Natural killer cell (primary cell): ENCODE results near the gene MGAT1. TPM values are rescaled to one million over a fixed set of nuclear protein-coding genes. Genes with fewer than 3 reads are reported as not detected.

ENCODE experiments used
- ATAC-seq, 3 donors: fragments of 150-1000 bp in 2 of 3; fragments of 200-7000 bp in 1 of 3; cut with Tn5 transposase; 1 replicate in 1 of 3; 2 replicates in 2 of 3; pipeline ENCODE4 v1.10.0; 2021; ENCODE audit warnings: mild to moderate bottlenecking in 2 of 3, moderate library complexity in 2 of 3
- DNase-seq, 2 donors: peaks; one replicate each; pipeline versions ENCODE4 v3.0.0 to v3.0.0-alpha.2; 2013 to 2021; ENCODE audit warnings: mixed read lengths in 1 of 2
- H3K27ac ChIP-seq: one replicate; pipeline ENCODE4 v1.5.1; 2013; ENCODE audit warnings: mild to moderate bottlenecking, low read length
- H3K27me3 ChIP-seq: one replicate; pipeline ENCODE4 v1.6.1; 2013; ENCODE audit warnings: low read length; ENCODE audit not compliant: control insufficient read depth, insufficient read depth
- H3K36me3 ChIP-seq: one replicate; pipeline ENCODE4 v1.6.1; 2013; ENCODE audit warnings: low read length; ENCODE audit not compliant: control insufficient read depth, insufficient read depth
- H3K4me1 ChIP-seq: one replicate; pipeline ENCODE4 v1.6.1; 2013; ENCODE audit warnings: low read length; ENCODE audit not compliant: control insufficient read depth, insufficient read depth
- H3K4me3 ChIP-seq: one replicate; pipeline ENCODE4 v1.5.1; 2013; ENCODE audit warnings: low read length
- H3K9me3 ChIP-seq: one replicate; pipeline ENCODE4 v1.6.1; 2013; ENCODE audit warnings: low read length; ENCODE audit not compliant: control insufficient read depth, insufficient read depth
- H3K27ac Mint-ChIP-seq, 2 donors: one replicate each; pipeline ENCODE4 v1.8.0; 2022; ENCODE audit warnings: mild to moderate bottlenecking in 2 of 2, mixed read lengths in 2 of 2, moderate library complexity in 1 of 2
- H3K27me3 Mint-ChIP-seq, 2 donors: one replicate each; pipeline ENCODE4 v1.8.0; 2022; ENCODE audit warnings: low read depth in 2 of 2, mixed read lengths in 2 of 2
- H3K36me3 Mint-ChIP-seq: one replicate; pipeline ENCODE4 v1.8.0; 2022; ENCODE audit warnings: mixed read lengths
- H3K4me1 Mint-ChIP-seq, 2 donors: one replicate each; pipeline ENCODE4 v1.8.0; 2022; ENCODE audit warnings: mixed read lengths in 2 of 2
- H3K4me3 Mint-ChIP-seq: one replicate; pipeline ENCODE4 v1.8.0; 2022; ENCODE audit warnings: mild to moderate bottlenecking, moderate library complexity, mixed read lengths
- H3K9me3 Mint-ChIP-seq, 2 donors: one replicate each; pipeline ENCODE4 v1.8.0; 2022; ENCODE audit warnings: mixed read lengths in 2 of 2
- CTCF ChIP-seq: fragments of 200-600 bp; IDR thresholded peaks from one replicate; pipeline ENCODE4 v1.8.0; 2022; ENCODE audit warnings: antibody characterized with exemption
- WGBS: methylation state at CpG from one replicate; pipeline ENCODE4 v1.1.7; 2013; ENCODE audit warnings: missing lambda C conversion rate; ENCODE audit not compliant: insufficient coverage; 5-methylcytosine and 5-hydroxymethylcytosine counted together
- intact Hi-C: fragments of 100-400 bp; cut with micrococcal nuclease; formaldehyde crosslinking; loops from one replicate; pipeline ENCODE4 v1.14.2; 2022
- total RNA-seq, 4 donors: library from RNA; stranded (reverse); fragments of 120-200 nt in 1 of 4; gene quantifications; one replicate each; pipeline versions ENCODE4 v1.2.3 to v1.2.4, GENCODE V29; 2013 to 2022

The MGAT1 gene
- total RNA-seq, 3 donors from 2014 or later (not counting 1 experiment from before 2014, with no cell fraction given), result 105 to 149 (median 130) TPM

- ATAC-seq (peak; percentile 18 to 30 (median 25)), DNase-seq (no peak)
- no peaks in the 10 kb centered on the region for H3K36me3 Mint-ChIP-seq
- H3K27ac Mint-ChIP-seq, result peak overlapping the region; percentile 75 to 83
- no peaks in the 10 kb centered on the region for H3K27me3 Mint-ChIP-seq
- peaks cover 78% of the 10 kb centered on the region for H3K4me1 ChIP-seq
- WGBS, result 57% methylated on average over 5 of the region's 6 CpGs
- H3K27ac ChIP-seq, result peak overlapping the region; percentile 12
- H3K9me3 ChIP-seq, result no peaks in the 10 kb centered on the region
- H3K4me1 Mint-ChIP-seq, result peaks cover 81 to 87% of the 10 kb centered on the region in 2 donors
- no peak for TF ChIP-seq CTCF
- H3K9me3 Mint-ChIP-seq, result no peaks in the 10 kb centered on the region
- peaks cover 10% of the 10 kb centered on the region for H3K36me3 ChIP-seq
- H3K4me3 ChIP-seq, result no peak overlapping the region
- intact Hi-C loops, result loop anchor here (5.0 to 10.0 kb wide), 4 partner anchors 32 to 462 kb away; partner anchors contain the start of genes TRIM41 and TRIM52
- H3K27me3 ChIP-seq, result no peaks in the 10 kb centered on the region
- H3K4me3 Mint-ChIP-seq, result peak overlapping the region; percentile 32
These were observed 2.5 kb downstream of the MGAT1 start for GRCh38 chr5:180799902-180800801.

- WGBS, result 79% methylated on average over 4 of the region's 4 CpGs
- no peak for ATAC-seq
- Mint-ChIP-seq H3K4me3 (peak overlapping the region; percentile 32), H3K4me1 (peaks cover 81 to 87% of the 10 kb centered on the region in 2 donors), H3K27me3 (no peaks in the 10 kb centered on the region), H3K9me3 (no peaks in the 10 kb centered on the region), H3K36me3 (no peaks in the 10 kb centered on the region), H3K27ac (peak overlapping the region; percentile 75 to 83)
- Histone ChIP-seq H3K27ac (no peak overlapping the region), H3K4me1 (peaks cover 71% of the 10 kb centered on the region), H3K27me3 (no peaks in the 10 kb centered on the region), H3K9me3 (no peaks in the 10 kb centered on the region), H3K4me3 (no peak overlapping the region), H3K36me3 (peaks cover 17% of the 10 kb centered on the region)
- TF ChIP-seq CTCF, result no peak
- intact Hi-C loops, result loop anchor here (5.0 kb wide), 1 partner anchor 33 kb away; no protein-coding TSS in a partner anchor
- DNase-seq, result peak in 1 of 2 donors; percentile 51
These were observed 3.4 kb downstream of the MGAT1 start for GRCh38 chr5:180799194-180799593.

- Histone ChIP-seq H3K36me3 (peaks cover 24% of the 10 kb centered on the region), H3K27ac (no peak overlapping the region)
- peak overlapping the region; percentile 75 to 83 for H3K27ac Mint-ChIP-seq
These were observed 4.4 kb downstream of the MGAT1 start for GRCh38 chr5:180798193-180798592.

More at GRCh38 chr5:180798193-180798592, 4.4 kb downstream of the MGAT1 start:
- no peak for TF ChIP-seq CTCF
- no peak for ATAC-seq
- intact Hi-C loops, result loop anchor here (5.0 kb wide), 1 partner anchor 34 kb away; no protein-coding TSS in a partner anchor
- H3K9me3 Mint-ChIP-seq, result no peaks in the 10 kb centered on the region
- no peaks in the 10 kb centered on the region for H3K9me3 ChIP-seq
- H3K4me1 ChIP-seq, result peaks cover 69% of the 10 kb centered on the region
- H3K4me3 ChIP-seq, result no peak overlapping the region
- no peaks in the 10 kb centered on the region for H3K36me3 Mint-ChIP-seq
- H3K27me3 Mint-ChIP-seq, result no peaks in the 10 kb centered on the region
- 80% methylated on average over 11 of the region's 11 CpGs for WGBS
- H3K4me3 Mint-ChIP-seq, result peak overlapping the region; percentile 22
- no peaks in the 10 kb centered on the region for H3K27me3 ChIP-seq
- no peak for DNase-seq
- H3K4me1 Mint-ChIP-seq, result peaks cover 83 to 85% of the 10 kb centered on the region in 2 donors
